Measurements from ENCODE around the gene SUSD6. TPM values are rescaled to one million over a fixed set of nuclear protein-coding genes. Genes with fewer than 3 reads are reported as not detected.
"Not testable (repeated sequence)": the region's sequence is repeated elsewhere in the genome, so short reads cannot be mapped to it uniquely, and the experiment has no call there.

The SUSD6 gene
- total RNA-seq, 1 donor from 2014 or later, result 48.0 TPM

DNA sequence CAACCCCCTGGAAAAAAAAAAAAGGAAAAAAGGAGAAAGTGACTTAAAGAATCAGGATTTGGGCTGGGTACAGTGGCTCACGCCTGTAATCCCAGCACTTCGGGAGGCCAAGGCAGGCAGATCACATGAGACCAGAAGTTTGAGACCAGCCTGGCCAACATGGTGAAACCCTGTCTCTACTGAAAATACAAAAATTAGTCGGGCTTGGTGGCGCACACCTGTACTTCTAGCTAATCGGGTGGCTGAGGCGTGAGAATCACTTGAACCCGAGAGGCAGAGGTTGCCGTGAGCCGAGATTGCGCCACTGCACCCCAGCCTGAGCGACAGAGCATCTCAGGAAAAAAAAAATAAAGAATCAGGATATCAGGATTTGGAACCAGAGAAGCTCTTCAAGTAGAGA is 36.2 kb downstream of the SUSD6 start:
- not testable (repeated sequence) for DNase-seq (ENCODE audit: low spot score)

DNA sequence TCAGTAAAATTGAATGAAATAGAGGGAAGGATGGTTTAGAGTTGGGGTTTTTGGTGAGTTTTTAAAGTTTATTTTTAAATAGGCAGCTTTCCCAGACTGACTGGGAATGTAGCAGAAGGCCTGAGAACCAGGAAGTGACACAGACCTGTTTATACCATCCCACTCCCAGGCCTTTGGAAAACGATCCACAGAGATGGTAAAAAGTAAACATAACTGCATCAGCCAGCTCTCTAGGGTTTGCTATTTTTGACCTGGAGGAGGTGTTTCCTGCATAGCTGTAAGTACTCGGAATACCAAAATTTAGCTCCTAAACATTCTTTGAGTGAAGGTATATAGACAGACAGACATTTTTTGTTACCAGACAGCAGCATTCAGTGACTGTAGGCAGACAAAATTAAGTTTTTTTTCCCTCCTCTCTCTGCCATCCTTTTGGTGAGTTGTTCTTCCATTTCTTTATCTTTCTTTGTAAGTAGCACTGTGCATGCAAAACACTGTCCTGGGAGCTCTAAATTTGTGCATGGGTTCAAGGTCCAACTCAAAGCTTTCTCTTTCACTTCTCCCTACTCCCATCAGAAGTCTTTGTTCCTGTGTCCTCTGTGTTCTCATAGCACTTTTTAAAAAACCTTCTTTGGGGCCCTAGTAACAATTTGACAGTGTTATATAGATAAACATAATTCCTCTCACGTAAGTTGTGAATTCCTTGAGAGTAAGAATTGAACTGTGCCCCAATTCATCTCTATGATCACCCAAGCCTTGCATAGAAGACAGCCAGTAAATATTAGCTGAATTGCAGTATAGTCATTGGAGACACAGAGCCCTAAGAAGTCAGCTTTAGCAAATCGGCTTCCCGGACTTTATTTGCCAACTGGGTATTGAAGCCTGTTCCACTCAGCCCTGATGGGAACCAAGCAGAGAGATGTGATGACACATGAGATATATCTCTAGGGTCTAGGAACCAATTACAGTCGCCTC is 37.4 kb downstream of the SUSD6 start:
- DNase-seq (ENCODE audit: low spot score), result no peak

DNA sequence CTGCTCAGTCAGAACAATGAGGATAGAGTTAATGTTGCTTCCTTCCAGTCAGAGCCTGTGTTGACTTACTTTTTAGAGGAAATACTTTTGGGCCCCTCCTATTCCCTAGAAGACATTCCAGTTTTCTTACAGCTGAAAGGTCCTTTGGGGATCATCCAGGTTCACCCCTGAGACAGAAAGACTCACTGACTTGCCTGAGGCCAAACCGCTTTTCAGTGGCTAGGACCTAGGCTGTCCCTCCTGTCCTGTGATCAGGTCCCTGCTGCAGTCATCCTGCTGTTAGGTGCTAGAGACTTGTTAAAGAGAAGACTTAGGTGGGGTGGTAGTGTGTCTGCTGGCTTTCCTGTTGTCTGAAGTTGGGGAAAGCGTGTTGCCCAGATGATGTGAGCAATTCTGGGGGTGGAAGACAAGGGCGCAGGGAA is 39.6 kb downstream of the SUSD6 start:
- no peak for DNase-seq (ENCODE audit: low spot score)

DNA sequence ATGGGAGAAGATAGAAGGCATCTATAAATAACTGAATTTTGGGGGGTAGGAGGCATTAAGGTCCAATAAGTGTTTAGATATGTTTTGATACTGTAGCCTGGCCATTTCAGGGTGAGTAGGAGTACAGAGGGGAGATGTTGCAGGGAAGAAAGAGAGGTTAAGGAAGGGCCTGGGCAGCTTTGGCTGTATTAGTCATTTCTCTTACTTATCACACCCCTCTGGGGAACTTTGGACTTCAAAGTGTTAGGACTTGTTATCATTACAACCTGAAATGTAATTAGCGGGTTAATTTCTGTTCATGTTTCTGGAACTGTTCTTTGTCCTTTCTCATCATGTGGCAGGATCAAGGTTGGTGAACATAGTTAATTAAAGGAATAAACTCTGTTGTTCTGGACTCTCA is 40.3 kb downstream of the SUSD6 start:
- DNase-seq (ENCODE audit: low spot score), result no peak

DNA sequence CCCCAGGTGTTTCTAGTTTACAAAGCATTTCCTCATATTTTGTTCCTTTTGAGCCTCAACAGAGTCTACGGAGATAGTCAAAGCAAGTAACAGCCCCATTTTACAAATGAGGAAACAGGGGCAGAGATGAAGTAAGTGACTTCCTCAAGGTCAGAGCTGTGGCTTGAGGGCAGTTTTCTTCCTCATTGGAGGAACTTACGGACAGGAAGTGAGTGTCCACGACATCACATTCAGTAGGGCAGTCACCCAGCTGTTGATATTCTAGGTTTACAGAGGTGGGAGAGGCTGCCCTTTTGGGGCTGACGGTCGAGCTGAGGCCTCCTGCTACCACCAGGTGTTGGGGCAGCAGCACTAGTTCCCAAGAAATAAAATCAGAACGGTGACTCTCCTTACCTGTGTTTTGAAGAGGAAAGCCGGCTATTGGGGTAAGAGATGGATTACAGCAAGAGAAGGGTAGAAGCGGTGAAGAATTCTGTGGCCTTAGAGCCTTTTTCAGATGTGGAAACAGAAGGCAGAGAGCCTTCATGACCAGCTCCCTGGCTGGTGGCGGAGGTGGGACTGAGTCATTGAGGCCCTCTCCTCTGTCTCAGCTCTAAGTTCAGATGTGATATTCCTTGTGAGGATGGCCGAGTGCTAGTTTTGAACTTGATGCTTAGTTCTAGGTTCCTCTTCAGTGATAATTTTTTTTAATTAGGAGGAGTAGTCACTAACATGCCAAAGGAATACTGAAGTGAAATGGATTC is 41.7 kb downstream of the SUSD6 start:
- no peak for DNase-seq (ENCODE audit: low spot score)

DNA sequence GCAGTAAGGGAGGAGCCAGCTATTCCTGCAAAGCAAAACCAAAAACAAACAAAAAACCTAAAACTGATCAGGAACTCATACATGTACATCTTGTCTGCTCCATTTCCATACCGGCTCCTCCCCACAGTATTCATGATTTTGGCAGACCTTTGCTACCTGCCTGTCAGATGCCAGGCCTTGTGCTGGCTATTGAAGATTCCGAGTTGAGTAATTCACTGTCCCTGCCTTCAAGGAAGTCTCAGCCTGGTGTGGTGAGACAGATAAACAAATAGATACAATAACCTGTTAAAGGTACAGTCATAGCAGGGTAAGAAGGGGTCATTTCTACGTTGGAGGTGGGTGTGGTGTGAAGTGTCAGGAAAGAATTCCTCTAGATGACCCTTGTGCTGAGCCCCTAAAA is 42.7 kb downstream of the SUSD6 start:
- no peak for DNase-seq (ENCODE audit: low spot score)

DNA sequence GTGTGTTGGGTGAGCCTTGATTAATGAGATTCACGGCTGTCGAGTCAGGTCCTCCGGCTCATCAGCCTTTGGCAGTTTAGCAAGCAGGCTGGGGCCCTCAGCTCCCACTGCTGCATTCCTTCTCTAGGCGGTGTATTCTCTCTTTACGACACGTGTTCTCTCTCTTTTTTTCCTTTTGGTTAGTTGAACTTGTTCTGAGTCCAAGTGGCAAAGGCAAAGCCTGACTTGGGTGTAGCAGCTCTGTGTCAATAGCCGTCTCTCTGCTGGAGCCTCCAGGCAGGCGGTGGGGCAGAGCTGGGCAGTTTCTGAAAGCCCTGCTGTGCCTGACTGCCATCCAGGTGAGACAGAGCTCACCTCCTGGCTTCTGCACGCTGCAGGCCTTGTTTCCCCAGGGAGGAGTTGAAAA is 46.6 kb downstream of the SUSD6 start:
- DNase-seq (ENCODE audit: low spot score), result no peak

DNA sequence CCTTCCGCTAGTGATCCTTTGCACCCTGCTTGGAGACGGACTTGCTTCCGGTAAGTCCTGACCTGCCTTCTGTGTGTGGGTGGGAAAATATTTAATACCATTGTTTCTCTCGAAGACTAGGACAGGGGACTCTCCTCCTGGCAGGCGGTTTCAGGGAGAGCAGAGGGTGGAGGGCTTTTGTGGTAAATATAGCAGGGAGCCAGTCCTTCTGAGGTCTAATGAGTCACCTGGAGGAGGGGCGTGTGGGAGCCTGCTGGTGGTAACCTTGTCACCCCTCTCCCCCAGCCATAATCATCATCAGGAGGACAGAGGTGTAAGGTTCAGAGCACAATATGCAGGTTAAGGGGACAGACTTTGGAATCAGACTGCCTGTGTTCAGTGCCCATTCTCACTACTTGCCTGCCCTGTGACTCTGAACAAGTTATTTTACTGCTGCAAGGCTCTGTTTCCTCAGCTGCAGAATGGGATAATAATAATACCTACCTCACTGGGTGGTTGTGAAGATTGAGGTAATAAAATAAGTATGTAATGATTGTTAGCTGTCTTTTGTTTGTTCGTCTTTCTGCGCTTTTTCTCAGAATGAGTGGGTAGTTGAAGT is 47.4 kb downstream of the SUSD6 start:
- no peak for DNase-seq (ENCODE audit: low spot score)

DNA sequence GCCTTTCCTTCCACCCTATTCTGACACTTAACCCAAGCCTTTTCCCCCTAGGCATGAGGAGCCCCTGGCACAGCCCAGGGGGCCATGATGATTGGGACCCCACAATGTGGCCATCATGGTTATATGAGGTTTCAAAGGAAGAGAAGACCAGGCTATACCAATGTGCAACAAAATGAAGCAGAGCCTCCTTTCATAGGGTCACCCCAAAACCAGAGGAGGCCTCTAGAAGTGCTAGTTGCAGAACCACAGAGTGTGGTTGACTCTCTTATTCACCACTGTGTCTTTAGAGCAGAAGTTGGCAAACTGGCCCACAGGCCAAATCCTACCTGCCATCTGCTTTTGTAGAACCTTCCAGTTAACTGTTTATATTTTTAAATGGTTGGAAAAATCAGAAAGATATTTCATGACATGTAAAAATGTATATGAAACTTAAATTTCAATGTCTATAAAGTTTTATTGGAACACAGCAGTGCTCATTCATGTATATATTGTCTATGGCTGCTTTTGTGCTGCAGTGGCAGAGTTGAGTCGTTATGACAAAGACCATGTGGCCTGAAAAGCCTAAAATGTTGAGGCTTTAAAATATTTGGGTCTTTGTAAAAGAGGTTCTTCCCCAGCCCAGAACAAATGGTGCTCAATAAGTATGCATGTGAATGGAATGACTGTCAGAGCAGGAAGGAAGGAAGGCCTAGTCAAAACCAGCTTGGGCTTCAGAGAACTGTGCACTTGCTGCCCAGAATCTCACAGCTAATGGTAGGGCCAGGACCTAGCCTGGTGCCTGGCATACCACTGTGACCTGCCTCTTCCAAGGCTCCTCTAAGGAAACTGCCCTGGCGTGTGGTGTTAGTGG is 49.2 kb downstream of the SUSD6 start:
- no peak for DNase-seq (ENCODE audit: low spot score)

DNA sequence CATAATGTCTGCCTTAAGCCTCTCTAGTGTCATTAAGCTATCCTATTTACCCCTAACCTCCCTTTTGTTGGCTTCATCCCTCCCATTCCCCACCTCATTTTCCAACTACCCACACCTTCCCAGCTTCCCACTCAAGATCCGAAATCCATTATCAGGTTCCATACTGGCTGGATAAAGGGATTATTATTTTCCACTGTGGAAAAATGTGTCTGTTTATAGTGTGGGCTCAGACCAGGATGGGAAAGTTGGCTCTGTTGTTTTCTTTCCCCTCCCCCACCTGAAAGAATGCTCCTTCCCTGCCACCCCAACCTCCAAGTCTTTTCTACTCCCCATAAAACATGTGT is 49.8 kb downstream of the SUSD6 start:
- no peak for DNase-seq (ENCODE audit: low spot score)

DNA sequence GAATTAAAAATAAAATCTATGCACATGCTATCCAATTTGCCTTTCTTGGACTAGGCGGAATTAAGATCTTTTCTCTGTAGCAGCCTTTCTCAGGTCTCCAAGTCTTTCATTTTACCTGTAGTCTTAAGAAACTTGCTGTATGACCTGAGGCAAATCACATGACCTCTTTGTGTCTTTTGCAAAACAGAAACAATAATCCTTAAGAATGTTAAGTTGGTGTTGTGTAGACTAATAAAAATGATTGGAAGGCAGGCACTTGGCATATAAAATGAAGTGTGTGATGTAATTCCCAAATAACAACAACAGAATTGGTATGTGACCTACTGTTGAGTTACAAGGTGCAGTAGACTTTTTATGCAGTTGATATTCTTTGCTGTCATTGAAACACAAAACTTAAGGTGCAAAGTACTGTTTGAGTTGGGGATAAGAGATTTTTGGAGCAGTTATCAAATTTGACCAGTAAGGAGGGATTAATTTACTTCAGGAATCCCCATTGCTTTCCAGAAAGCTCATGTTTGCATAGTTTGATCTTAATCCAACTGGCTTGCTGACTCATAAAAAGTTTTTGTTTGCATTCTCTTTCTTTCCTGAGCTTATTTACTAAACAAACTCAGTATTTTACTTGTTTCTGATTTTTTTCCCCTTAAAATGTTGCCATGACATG is 51.4 kb downstream of the SUSD6 start:
- DNase-seq (ENCODE audit: low spot score), result no peak

DNA sequence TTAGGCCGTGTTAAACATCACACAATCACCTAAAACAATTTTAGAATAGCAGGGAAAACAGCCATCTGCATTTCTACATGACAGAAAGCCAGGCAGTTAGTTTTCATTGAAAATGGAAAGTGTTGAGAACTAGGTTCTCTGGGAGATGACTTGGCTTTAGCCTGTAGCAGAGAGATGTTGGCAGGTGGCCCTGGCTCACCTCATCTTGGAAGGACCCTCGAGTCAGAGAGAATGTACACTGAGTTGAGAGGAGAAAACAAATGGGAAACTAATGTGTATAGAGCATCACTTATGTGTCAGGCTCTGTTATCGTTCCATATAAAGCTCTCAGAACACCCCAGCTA is 51.9 kb downstream of the SUSD6 start:
- DNase-seq (ENCODE audit: low spot score), result no peak

DNA sequence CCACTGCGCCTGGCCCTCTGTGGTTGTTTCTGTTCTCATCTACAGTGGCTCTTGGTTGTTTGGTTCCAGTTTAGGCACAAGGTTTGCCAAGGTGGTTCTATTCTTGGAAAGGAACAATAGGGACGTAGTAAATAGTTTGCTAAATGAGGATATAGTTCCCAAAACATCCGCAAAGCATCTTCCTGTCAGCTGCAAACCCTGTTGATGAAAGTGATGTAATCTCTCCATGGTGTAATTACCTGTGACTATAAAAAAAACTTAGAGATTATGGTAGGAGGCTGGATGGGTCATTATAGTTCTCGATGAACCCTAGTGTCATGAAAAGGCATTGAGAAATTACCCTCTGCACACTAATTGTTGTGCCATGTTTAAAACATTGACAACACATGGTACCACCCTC is 52.9 kb downstream of the SUSD6 start:
- DNase-seq (ENCODE audit: low spot score), result no peak

DNA sequence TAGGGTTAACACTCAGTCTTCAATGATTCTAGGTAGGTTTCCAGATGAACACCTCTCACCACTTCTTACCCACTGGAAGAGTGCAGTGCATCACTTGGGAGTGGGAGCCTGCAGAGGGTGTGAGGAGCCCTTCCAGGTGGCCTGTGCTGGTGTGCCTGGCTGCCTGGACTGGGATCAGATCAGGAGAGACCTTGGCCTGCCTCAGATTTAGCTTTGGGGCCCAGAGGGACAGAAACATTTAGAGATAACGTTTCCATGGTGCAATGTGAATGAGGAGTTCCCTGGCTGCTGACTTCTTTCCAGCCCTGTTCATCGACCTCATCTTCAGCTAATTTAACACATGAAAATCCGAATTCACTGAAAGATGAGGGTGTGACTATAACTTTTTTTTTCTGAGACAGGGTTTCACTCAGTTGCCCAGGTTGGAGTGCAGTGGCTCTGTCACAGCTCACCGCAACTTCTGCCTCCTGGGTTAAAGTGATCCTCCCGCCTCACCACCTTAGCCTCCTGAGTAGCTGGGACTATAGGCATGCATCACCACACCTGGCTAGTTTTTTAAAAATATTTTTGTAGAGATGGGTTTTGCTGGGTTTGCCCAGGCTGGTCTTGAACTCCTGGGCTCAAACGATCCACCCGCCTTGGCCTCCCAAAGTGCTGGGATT is 53.6 kb downstream of the SUSD6 start:
- no peak for DNase-seq (ENCODE audit: low spot score)

DNA sequence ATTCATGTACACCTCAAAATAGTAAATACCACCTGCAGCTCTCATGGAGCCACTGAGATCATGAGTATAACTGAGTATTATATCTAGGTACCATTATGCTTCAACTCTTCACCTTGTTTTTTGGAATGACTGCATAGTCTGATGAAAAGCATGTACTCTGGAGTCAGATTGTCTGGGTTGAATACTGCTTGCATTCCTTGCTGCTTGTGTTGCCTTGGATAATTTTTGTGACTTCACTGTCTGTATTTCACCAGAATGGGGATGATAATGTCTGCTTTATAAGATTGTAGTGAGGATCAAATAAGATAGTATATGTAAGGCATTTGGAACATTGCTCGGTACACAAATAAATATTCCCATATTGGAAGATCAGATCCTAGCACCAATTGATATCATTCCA is 54.2 kb downstream of the SUSD6 start:
- DNase-seq (ENCODE audit: low spot score), result no peak

DNA sequence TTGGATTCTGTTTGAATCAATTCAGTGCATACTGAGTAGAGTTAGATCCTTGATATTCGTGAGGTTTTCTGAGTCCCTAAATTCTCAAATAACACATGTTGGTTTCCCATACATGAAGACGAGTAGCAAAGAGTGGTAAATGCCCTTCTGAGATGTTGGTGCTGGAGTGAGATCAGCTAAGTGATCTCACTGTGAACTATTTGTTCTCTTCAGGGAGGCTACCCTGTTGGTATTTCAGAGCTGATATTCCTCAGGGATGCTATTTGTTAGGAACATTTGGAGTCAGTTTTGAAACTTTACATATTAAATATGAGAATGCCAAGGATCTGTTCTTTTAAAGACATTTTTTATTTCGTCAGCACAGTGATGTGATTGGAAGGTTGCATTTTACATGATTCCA is 54.7 kb downstream of the SUSD6 start:
- no peak for DNase-seq (ENCODE audit: low spot score)

DNA sequence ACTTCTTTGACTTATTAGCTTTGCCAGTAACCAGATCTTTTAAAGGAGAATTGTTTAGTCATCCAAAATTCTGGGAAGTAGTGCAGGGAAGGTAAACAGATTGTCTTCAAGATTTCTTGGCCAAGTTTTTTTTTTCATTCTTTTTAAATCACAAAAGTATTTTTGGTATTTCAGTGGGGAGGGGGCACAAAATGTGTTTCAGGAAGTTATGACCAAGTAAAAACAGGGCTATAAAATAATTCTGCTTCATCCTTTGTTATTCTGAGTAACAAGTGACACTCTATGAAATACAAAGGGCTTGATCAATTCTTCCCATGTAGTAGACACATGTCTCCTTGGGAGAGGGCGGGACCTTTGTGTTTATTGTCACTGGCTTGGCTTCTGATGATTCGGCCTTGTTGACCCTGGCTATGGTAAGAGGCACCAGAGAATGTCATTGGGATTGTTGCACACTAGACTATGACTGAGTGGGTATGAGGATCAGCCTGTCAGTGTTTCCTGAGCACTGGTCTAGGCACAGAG is 55.4 kb downstream of the SUSD6 start:
- DNase-seq (ENCODE audit: low spot score), result no peak

DNA sequence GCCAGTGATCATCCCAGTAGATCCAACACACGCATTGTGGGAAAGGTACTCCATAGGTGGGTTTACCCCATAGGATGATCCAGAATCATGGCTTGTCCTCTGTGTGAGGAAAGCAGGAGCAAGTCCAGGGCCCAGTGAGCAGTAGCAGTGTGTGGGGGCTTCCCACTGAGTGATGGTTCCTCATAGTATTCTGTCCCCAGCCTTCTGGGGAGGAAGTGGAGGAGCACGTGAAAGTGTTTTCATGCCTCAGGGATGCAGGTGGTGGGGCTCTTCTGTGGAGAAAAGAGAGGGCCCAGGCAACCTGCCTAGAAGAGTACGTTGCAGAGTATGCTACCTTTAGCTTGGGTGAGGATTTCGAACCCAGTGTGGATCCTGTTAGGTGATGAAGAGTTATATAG is 56.5 kb downstream of the SUSD6 start:
- no peak for DNase-seq (ENCODE audit: low spot score)

DNA sequence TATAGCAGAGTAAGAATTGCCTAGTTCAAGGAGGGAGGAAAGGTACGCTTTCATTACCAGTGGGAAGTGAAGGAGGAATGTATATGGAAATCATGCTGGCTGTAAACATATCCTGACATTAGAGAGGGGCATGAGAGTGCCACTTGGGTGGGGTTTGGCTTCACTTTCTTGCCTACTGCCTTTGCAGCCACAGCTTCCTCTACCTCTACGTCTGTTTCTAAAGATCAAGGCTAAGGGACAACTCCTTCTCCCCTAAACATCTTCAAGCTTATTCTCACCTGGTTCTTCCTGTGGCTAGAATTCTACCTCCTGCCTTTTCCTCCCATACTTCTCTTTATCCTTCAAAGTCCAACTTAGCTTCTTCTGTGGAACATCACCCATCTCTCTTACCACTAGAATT is 58.0 kb downstream of the SUSD6 start:
- no peak for DNase-seq (ENCODE audit: low spot score)

DNA sequence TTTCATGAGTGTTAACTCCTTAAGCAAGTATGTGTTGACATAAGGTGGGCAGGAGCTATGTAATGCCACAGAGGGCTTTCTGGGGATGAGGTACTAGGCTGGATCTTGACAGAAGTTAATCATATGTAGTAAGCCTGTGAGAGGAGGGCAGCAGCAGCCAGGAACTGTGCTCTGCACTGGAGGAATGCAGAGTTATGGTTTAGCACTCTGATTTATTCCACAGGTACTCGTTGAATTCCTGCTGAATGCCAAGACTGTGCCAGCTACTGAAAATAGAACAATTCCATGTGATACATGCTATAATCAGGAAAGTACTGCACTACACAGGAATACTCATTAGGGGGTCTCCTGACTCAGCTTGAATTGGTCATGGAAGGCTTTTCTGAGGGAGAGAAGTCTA is 58.7 kb downstream of the SUSD6 start:
- DNase-seq (ENCODE audit: low spot score), result no peak

Measured in mesenteric fat pad (tissue), 1 donor.